Body of pancreas (tissue), 4 donors: Measurements from ENCODE around the gene ZNF512B. TPM values are rescaled to one million over a fixed set of nuclear protein-coding genes. Genes with fewer than 3 reads are reported as not detected.
A peak's percentile ranks its signal among the peaks of the same experiment; 100 is the strongest.

ENCODE experiments used
- ATAC-seq: fragments of 150-250 bp; one replicate; pipeline ENCODE4 v1.9.1; 2016
- DNase-seq, 4 donors: peaks; one replicate each; pipeline ENCODE4 v3.0.0-alpha.2; 2019
- H3K27ac ChIP-seq, 4 donors: fragments of 200-600 bp; sonication (generic); 1 replicate in 3 of 4; 2 replicates in 1 of 4; pipeline versions ENCODE4 v1.5.1 to v1.6.1; 2016 to 2019; ENCODE audit warnings: mild to moderate bottlenecking in 1 of 4, mixed read lengths in 1 of 4, moderate library complexity in 1 of 4
- H3K27me3 ChIP-seq, 2 donors: fragments of 200-600 bp; sonication (generic); one replicate each; pipeline ENCODE4 v1.6.0; 2016; ENCODE audit warnings: mild to moderate bottlenecking in 1 of 2
- H3K36me3 ChIP-seq, 2 donors: fragments of 200-600 bp; sonication (generic); replicated peaks in 1 of 2; 2 replicates each; pipeline ENCODE4 v1.5.1; 2016; ENCODE audit warnings: low read depth in 2 of 2; ENCODE audit not compliant: insufficient read depth in 1 of 2
- H3K4me1 ChIP-seq: fragments of 200-600 bp; sonication (generic); one replicate; pipeline ENCODE4 v1.6.0; 2016
- H3K4me3 ChIP-seq, 2 donors: fragments of 200-600 bp; sonication (generic); 1 replicate in 1 of 2; 2 replicates in 1 of 2; pipeline ENCODE4 v1.5.1; 2016 to 2019
- H3K9me3 ChIP-seq, 3 donors: fragments of 200-600 bp; sonication (generic); 1 replicate in 2 of 3; 2 replicates in 1 of 3; pipeline ENCODE4 v1.5.1; 2016
- POLR2A ChIP-seq, 3 donors: fragments of 450-650 bp; IDR thresholded peaks; one replicate each; pipeline ENCODE4 v1.6.1; 2016; ENCODE audit warnings: antibody characterized with exemption in 3 of 3, mild to moderate bottlenecking in 2 of 3
- WGBS, 2 donors: methylation state at CpG; one replicate each; pipeline ENCODE4 v1.1.5; 2017; 5-methylcytosine and 5-hydroxymethylcytosine counted together
- intact Hi-C: fragments of 100-400 bp; cut with DNase I; formaldehyde crosslinking; loops from one replicate; pipeline ENCODE4 v1.15.1; 2023
- total RNA-seq, 2 donors: library from RNA; depleted of rRNA; stranded (reverse); fragments of >200 nt; gene quantifications; one replicate each; pipeline ENCODE4 v1.1.0, GENCODE V29; 2016
- TF ChIP-seq, protein P1 (sequence below), 7 experiments: fragments of 450-650 bp in 4 of 7; fragments of 200-600 bp in 3 of 7; sonication (generic) in 3 of 7; IDR thresholded peaks; one replicate each; pipeline ENCODE4 v1.5.1; 2016 to 2019; ENCODE audit warnings: antibody characterized with exemption in 7 of 7

Gene ZNF512B
- total RNA-seq, 2 donors from 2014 or later: 8.0 to 12.5 TPM

DNA sequence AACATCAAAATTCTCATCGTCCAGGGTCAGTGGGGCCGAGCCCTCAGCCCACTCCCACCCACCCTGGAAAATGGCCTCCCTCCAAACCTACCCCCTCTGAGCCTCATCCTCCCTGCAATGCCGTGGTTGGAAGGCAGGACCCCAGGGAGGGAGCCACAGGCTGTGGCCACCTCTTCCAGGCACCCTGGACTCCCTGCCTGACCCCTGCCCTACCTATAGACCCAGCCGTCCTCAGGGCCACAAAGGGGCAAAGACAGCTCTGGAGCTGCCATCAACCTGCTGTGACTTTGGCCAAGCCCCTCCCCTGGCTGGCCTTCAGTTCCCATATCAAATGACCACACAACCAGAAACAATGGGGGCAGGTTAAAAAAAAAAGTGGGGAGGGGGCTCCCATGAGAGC, 11.3 kb downstream of the ZNF512B start:
- DNase-seq (no peak), ATAC-seq (no peak)
- H3K36me3 ChIP-seq: peaks cover 0 to 8% of the 10 kb centered on the region in 2 donors
- TF ChIP-seq, protein P1, sequence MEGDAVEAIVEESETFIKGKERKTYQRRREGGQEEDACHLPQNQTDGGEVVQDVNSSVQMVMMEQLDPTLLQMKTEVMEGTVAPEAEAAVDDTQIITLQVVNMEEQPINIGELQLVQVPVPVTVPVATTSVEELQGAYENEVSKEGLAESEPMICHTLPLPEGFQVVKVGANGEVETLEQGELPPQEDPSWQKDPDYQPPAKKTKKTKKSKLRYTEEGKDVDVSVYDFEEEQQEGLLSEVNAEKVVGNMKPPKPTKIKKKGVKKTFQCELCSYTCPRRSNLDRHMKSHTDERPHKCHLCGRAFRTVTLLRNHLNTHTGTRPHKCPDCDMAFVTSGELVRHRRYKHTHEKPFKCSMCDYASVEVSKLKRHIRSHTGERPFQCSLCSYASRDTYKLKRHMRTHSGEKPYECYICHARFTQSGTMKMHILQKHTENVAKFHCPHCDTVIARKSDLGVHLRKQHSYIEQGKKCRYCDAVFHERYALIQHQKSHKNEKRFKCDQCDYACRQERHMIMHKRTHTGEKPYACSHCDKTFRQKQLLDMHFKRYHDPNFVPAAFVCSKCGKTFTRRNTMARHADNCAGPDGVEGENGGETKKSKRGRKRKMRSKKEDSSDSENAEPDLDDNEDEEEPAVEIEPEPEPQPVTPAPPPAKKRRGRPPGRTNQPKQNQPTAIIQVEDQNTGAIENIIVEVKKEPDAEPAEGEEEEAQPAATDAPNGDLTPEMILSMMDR (IDR thresholded peaks at IDR 0.05): no peak
- TF ChIP-seq POLR2A (IDR thresholded peaks at IDR 0.05): no peak
- WGBS, 2 donors: 47 to 67% methylated on average over 4 of the region's 4 CpGs
- H3K27me3 ChIP-seq: no peaks in the 10 kb centered on the region
- H3K4me3 ChIP-seq: no peak overlapping the region
- H3K4me1 ChIP-seq: peaks cover 35% of the 10 kb centered on the region
- H3K9me3 ChIP-seq: no peaks in the 10 kb centered on the region
- no peak overlapping the region for H3K27ac ChIP-seq
- intact Hi-C loops: no loop called here

DNA sequence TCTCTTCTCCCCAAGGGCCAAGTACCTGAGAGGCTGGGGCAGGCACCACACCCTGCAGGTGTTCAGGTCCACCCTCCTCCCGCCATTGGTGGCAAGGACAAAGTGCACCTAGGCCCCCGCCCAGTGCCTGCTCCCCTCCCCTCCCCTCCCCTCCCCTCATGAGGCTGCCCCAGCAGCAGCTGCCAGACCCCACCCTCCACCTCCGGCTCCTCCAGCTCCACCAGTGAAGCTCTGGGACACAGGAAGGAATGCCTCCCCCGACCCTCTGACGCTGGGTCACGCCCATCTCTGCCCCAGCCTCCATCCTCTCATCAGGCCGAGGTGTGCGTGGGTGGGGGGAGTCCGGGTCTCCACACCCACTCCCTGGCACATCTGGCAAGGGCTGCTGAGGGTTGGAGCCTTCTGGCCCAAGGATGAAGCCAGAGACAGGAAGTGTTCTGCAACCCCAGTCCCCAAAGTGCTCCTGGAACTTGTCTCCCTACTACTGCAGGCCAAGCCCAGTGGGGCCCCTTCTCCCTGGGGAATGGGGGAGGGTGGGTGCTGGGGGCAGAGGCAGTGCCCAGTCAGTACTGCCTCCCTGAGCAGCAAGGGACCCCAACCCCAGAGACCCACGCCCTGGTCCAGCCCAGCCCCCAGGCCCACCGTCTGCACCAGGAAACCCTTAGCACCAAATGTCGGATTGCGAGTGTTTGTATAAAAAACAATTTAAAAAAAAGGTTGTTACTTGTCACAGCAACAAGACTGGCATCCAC, 11.9 kb downstream of the ZNF512B start:
- peaks cover 0 to 8% of the 10 kb centered on the region in 2 donors for H3K36me3 ChIP-seq
- 51 to 67% methylated on average over 4 to 12 of the region's 13 CpGs for WGBS, 2 donors
- no peak overlapping the region for H3K4me3 ChIP-seq
- H3K27me3 ChIP-seq: no peaks in the 10 kb centered on the region
- peaks cover 41% of the 10 kb centered on the region for H3K4me1 ChIP-seq
- ATAC-seq (no peak), DNase-seq (peak in 1 of 4 donors; percentile 62)
- no peak for TF ChIP-seq POLR2A (IDR thresholded peaks at IDR 0.05)
- TF ChIP-seq, protein P1 (IDR thresholded peaks at IDR 0.05): no peak
- peak overlapping the region in 2 of 4 donors; percentile 63 to 91 for H3K27ac ChIP-seq
- intact Hi-C loops: no loop called here
- no peaks in the 10 kb centered on the region for H3K9me3 ChIP-seq

DNA sequence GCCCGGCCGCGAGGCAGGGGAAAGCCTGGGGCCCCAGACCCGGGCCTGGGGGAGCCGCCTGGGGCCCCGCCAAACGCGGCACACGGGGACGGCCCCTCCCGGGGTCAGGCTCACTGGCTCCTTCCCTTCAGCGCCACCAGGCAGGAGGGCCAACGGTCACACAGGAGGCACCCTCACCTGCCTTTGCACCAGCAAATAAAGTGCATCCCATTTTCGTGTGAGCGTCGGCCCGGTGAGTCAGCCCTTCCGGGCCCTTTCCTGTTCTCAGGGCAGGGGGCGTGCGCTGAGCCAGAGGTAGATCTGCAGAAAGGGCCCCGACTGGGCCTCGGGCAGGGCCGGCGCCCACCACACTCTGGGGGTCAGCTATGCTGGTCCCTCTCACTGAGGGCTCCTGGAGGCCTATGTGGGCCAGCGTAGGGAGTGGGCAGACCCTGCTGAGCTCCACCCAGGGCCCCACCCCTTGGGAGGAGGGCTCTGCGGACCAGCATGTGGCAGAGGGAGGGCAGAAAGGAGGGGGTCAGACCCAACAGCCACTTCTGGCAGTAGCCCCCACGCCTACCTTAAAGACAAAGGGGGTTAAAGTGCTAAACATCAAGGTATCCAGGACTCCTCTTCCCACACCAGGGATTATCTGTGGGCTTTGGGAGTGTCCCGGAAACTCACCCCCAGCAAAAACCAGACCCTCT, 12.6 kb downstream of the ZNF512B start:
- DNase-seq (peak; percentile 58 to 69 (median 67)), ATAC-seq (peak; percentile 25)
- H3K9me3 ChIP-seq: no peaks in the 10 kb centered on the region
- H3K36me3 ChIP-seq: peaks cover 0 to 3% of the 10 kb centered on the region in 2 donors
- TF ChIP-seq, protein P1 (IDR thresholded peaks at IDR 0.05): peak in 2 of 7 experiments; percentile 12 to 19
- peak in 1 of 3 donors; percentile 28 for TF ChIP-seq POLR2A (IDR thresholded peaks at IDR 0.05)
- H3K4me3 ChIP-seq: peak overlapping the region in 1 of 2 donors; percentile 32
- 0 to 4% methylated on average over 10 to 28 of the region's 28 CpGs for WGBS, 2 donors
- H3K4me1 ChIP-seq: peaks cover 46% of the 10 kb centered on the region
- intact Hi-C loops: no loop called here
- H3K27ac ChIP-seq: peak overlapping the region in 3 of 4 donors; percentile 41 to 91 (median 63)
- H3K27me3 ChIP-seq: no peaks in the 10 kb centered on the region

DNA sequence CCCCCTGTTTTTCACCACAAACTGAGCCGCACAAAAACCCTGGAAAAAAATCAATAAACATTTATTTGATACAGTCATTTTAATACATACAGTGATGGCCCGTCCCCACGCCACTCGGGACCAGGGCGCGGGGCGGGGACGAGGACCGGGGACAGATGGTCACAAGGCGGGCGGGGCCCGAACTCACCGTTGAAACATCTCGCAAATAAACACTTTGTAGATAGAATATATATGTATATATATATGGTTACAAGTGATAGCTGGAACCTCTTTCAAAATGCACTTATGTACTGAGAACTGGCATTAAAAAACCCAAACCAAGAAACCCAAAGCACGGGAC, 13.1 kb downstream of the ZNF512B start:
- peaks cover 52% of the 10 kb centered on the region for H3K4me1 ChIP-seq
- 2 to 5% methylated on average over 11 to 15 of the region's 15 CpGs for WGBS, 2 donors

More for the DNA sequence above, 13.1 kb downstream of the ZNF512B start:
- no peaks in the 10 kb centered on the region for H3K27me3 ChIP-seq
- intact Hi-C loops: no loop called here
- H3K27ac ChIP-seq: peak overlapping the region in 3 of 4 donors; percentile 41 to 91 (median 63)
- H3K36me3 ChIP-seq: peaks cover 0 to 3% of the 10 kb centered on the region in 2 donors
- H3K4me3 ChIP-seq: peak overlapping the region in 1 of 2 donors; percentile 32
- H3K9me3 ChIP-seq: no peaks in the 10 kb centered on the region
- DNase-seq: no peak
- no peak for ATAC-seq
- TF ChIP-seq POLR2A (IDR thresholded peaks at IDR 0.05): no peak
- TF ChIP-seq, protein P1 (IDR thresholded peaks at IDR 0.05): no peak
